DND-41 (cell line): ENCODE measurements around the gene SLC22A17.

Experiments used
- ATAC-seq: fragments of 200-7000 bp; cut with Tn5 transposase; 3 replicates; pipeline ENCODE4 v1.9.1; 2021; ENCODE audit warnings: low read depth; ENCODE audit not compliant: insufficient read depth
- DNase-seq: peaks from one replicate; pipeline ENCODE4 v3.0.0-alpha.2; 2020
- H2AFZ ChIP-seq: 2 replicates; pipeline ENCODE4 v1.6.0; 2012; ENCODE audit warnings: low read depth, low read length
- H3K27ac ChIP-seq: 2 replicates; pipeline ENCODE4 v1.5.1; 2012; ENCODE audit warnings: low read length, inconsistent platforms
- H3K27me3 ChIP-seq: fragments of 200-600 bp; sonication (generic); 2 replicates; pipeline ENCODE4 v1.6.0; 2012; ENCODE audit warnings: low read length, mild to moderate bottlenecking, inconsistent platforms; ENCODE audit not compliant: insufficient read depth, poor library complexity
- H3K36me3 ChIP-seq: 2 replicates; pipeline ENCODE4 v1.5.1; 2012; ENCODE audit warnings: low read length, inconsistent platforms; ENCODE audit not compliant: insufficient read depth
- H3K4me1 ChIP-seq: 2 replicates; pipeline ENCODE4 v1.5.1; 2012; ENCODE audit warnings: mild to moderate bottlenecking, low read length; ENCODE audit not compliant: insufficient read depth
- H3K4me2 ChIP-seq: 2 replicates; pipeline ENCODE4 v1.6.0; 2012; ENCODE audit warnings: mild to moderate bottlenecking, moderate library complexity, low read length, inconsistent platforms; ENCODE audit not compliant: insufficient read depth
- H3K4me3 ChIP-seq, 2 experiments: fragments of 200-600 bp in 1 of 2; shearing (Covaris generic) in 1 of 2; 2 replicates each; pipeline ENCODE4 v1.5.1; 2012 to 2016; ENCODE audit warnings: inconsistent platforms in 2 of 2, low read length in 2 of 2, mild to moderate bottlenecking in 2 of 2, low read depth in 1 of 2, moderate library complexity in 1 of 2
- H3K79me2 ChIP-seq: 2 replicates; pipeline ENCODE4 v1.6.0; 2012; ENCODE audit warnings: low read length, inconsistent platforms; ENCODE audit not compliant: insufficient read depth
- H3K9ac ChIP-seq: 2 replicates; pipeline ENCODE4 v1.6.0; 2012; ENCODE audit warnings: low read depth, mild to moderate bottlenecking, inconsistent platforms, low read length, moderate library complexity
- H3K9me3 ChIP-seq: 2 replicates; pipeline ENCODE4 v1.5.1; 2012; ENCODE audit warnings: low read length, moderate library complexity, mild to moderate bottlenecking, inconsistent platforms; ENCODE audit not compliant: insufficient read depth, severe bottlenecking
- H4K20me1 ChIP-seq: 2 replicates; pipeline ENCODE4 v1.6.0; 2012; ENCODE audit warnings: low read length; ENCODE audit not compliant: insufficient read depth
- EZH2 ChIP-seq: IDR thresholded peaks from 3 replicates; pipeline ENCODE4 v1.6.1; 2012; ENCODE audit warnings: borderline replicate concordance, low read depth, mild to moderate bottlenecking, moderate library complexity, low read length, inconsistent platforms; ENCODE audit not compliant: severe bottlenecking
- TF ChIP-seq, protein P1 (sequence below): IDR thresholded peaks from 2 replicates; pipeline ENCODE4 v1.5.1; 2012; ENCODE audit warnings: borderline replicate concordance, low read length, moderate library complexity, mild to moderate bottlenecking; ENCODE audit not compliant: poor library complexity, severe bottlenecking; ENCODE audit errors: extremely low read depth

Gene SLC22A17

GRCh38 chr14:23371865-23372264 is 19.2 kb upstream of the SLC22A17 start:
- TF ChIP-seq, protein P1, sequence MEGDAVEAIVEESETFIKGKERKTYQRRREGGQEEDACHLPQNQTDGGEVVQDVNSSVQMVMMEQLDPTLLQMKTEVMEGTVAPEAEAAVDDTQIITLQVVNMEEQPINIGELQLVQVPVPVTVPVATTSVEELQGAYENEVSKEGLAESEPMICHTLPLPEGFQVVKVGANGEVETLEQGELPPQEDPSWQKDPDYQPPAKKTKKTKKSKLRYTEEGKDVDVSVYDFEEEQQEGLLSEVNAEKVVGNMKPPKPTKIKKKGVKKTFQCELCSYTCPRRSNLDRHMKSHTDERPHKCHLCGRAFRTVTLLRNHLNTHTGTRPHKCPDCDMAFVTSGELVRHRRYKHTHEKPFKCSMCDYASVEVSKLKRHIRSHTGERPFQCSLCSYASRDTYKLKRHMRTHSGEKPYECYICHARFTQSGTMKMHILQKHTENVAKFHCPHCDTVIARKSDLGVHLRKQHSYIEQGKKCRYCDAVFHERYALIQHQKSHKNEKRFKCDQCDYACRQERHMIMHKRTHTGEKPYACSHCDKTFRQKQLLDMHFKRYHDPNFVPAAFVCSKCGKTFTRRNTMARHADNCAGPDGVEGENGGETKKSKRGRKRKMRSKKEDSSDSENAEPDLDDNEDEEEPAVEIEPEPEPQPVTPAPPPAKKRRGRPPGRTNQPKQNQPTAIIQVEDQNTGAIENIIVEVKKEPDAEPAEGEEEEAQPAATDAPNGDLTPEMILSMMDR, result no peak
- no peak for TF ChIP-seq EZH2
- Histone ChIP-seq H3K36me3 (no peaks in the 10 kb centered on the region), H3K27me3 (peaks cover 15% of the 10 kb centered on the region), H2AFZ (no peak overlapping the region), H3K9ac (no peak overlapping the region), H3K79me2 (no peaks in the 10 kb centered on the region), H3K9me3 (no peaks in the 10 kb centered on the region), H3K27ac (no peak overlapping the region), H3K4me1 (no peaks in the 10 kb centered on the region), H3K4me2 (no peak overlapping the region), H4K20me1 (no peaks in the 10 kb centered on the region), H3K4me3 (no peak overlapping the region)
- DNase-seq, result no peak
- ATAC-seq, result no peak

GRCh38 chr14:23370221-23370620 is 17.5 kb upstream of the SLC22A17 start:
- H3K27me3 ChIP-seq, result peaks cover 15% of the 10 kb centered on the region
- H3K4me1 ChIP-seq, result no peaks in the 10 kb centered on the region
- no peak overlapping the region for H3K9ac ChIP-seq
- H3K36me3 ChIP-seq, result no peaks in the 10 kb centered on the region
- H3K9me3 ChIP-seq, result no peaks in the 10 kb centered on the region
- H4K20me1 ChIP-seq, result no peaks in the 10 kb centered on the region
- no peak overlapping the region for H2AFZ ChIP-seq
- no peaks in the 10 kb centered on the region for H3K79me2 ChIP-seq
- ATAC-seq (no peak), DNase-seq (no peak)
- H3K4me2 ChIP-seq, result no peak overlapping the region
- TF ChIP-seq, protein P1, result no peak
- TF ChIP-seq EZH2, result no peak
- H3K27ac ChIP-seq, result no peak overlapping the region
- H3K4me3 ChIP-seq, result no peak overlapping the region

DNA sequence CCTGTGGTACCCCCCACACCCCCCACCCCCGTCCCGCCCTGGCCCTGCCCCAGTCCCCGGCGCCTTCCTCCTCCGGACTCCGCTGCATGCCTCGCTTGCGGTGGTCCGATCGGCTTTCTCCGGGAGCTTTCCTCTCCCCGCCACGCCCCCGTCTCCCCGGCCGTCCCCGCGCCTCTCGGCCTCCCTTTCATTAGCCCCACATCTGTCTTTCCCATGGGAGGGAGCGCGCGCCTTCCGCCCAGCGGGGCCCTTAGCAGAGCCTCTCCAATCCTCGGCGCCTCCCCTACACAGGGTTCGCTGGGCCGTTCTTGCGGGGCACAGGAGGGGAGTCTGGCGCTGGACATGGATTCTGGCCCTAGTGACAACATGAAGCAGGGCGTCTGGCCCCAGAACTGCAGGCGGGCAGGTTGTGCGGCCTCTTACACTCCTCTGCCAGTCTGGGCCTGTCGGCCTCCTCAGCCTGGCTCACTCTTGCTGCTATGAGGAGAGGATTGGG is 13.8 kb upstream of the SLC22A17 start:
- no peaks in the 10 kb centered on the region for H3K9me3 ChIP-seq
- no peaks in the 10 kb centered on the region for H3K4me1 ChIP-seq
- no peak for TF ChIP-seq EZH2
- TF ChIP-seq, protein P1, result no peak
- no peak overlapping the region for H3K4me2 ChIP-seq
- no peaks in the 10 kb centered on the region for H3K36me3 ChIP-seq
- DNase-seq (no peak), ATAC-seq (no peak)
- no peaks in the 10 kb centered on the region for H3K79me2 ChIP-seq
- no peak overlapping the region for H3K9ac ChIP-seq
- no peaks in the 10 kb centered on the region for H4K20me1 ChIP-seq
- peaks cover 3% of the 10 kb centered on the region for H3K27me3 ChIP-seq
- H3K27ac ChIP-seq, result no peak overlapping the region
- no peak overlapping the region for H3K4me3 ChIP-seq
- no peak overlapping the region for H2AFZ ChIP-seq

GRCh38 chr14:23365732-23366425 is 13.2 kb upstream of the SLC22A17 start:
- no peak overlapping the region for H2AFZ ChIP-seq
- no peak overlapping the region for H3K9ac ChIP-seq
- no peak overlapping the region for H3K27ac ChIP-seq

More at GRCh38 chr14:23365732-23366425, 13.2 kb upstream of the SLC22A17 start:
- H3K36me3 ChIP-seq, result no peaks in the 10 kb centered on the region
- no peaks in the 10 kb centered on the region for H3K79me2 ChIP-seq
- H4K20me1 ChIP-seq, result no peaks in the 10 kb centered on the region
- peaks cover 3% of the 10 kb centered on the region for H3K27me3 ChIP-seq
- ATAC-seq, result no peak
- H3K4me3 ChIP-seq, result no peak overlapping the region
- H3K4me2 ChIP-seq, result no peak overlapping the region
- no peak for DNase-seq
- H3K4me1 ChIP-seq, result no peaks in the 10 kb centered on the region
- no peaks in the 10 kb centered on the region for H3K9me3 ChIP-seq
- TF ChIP-seq EZH2, result no peak
- TF ChIP-seq, protein P1, result no peak
